GM12873 (cell line): ENCODE results near the gene CCDC24.
A peak's percentile ranks its signal among the peaks of the same experiment; 100 is the strongest.

Experiments
- TF ChIP-seq, protein P1 (sequence below): IDR thresholded peaks from 2 replicates; pipeline ENCODE4 v1.5.1; 2012; ENCODE audit warnings: low read depth, mild to moderate bottlenecking, moderate library complexity, low read length, control low read depth; ENCODE audit not compliant: insufficient read depth; ENCODE audit errors: missing control alignments

Gene CCDC24

DNA sequence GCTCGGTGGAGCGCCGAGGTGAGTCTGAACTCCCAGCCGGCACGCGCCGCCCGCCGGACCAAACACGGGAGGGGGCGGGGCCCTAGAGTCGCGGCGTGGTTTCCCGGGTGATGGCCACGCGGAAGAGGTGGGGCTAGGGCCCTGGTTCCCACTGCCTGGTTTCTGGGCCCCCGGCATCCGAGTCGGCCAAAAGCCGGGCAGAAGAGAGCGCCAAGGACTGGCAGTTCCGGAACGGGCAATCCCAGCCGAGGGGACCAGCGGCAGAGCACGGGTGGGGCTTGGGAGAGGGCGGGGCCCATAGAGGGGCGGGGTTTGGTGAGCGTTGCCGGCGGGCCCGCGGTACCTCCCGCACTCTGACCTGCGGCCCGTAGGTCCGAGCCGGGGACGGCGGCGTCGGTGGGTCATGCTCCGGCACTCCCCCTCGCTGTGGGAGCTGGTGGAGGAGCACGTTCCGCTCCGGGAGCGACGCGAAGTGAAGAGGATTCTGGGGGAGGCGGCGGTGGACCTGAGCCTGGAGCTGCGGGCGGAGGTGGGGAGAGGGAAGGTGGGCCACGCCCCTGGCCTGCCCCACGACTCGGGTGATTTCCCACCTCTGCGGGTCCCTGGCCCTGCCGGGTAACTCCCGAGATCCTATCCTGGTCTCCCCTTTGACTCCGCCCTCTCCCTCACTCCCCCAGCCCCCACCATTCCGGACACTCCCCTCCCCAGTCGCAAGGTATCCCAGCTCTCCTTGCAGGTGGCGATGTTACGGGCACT is at the start of gene CCDC24:
Gene CCDC24 (plus strand): TSS at position 124 of the 756 bp plus-strand sequence. CDS start 280 bp downstream, at position 404.
- TF ChIP-seq, protein P1, sequence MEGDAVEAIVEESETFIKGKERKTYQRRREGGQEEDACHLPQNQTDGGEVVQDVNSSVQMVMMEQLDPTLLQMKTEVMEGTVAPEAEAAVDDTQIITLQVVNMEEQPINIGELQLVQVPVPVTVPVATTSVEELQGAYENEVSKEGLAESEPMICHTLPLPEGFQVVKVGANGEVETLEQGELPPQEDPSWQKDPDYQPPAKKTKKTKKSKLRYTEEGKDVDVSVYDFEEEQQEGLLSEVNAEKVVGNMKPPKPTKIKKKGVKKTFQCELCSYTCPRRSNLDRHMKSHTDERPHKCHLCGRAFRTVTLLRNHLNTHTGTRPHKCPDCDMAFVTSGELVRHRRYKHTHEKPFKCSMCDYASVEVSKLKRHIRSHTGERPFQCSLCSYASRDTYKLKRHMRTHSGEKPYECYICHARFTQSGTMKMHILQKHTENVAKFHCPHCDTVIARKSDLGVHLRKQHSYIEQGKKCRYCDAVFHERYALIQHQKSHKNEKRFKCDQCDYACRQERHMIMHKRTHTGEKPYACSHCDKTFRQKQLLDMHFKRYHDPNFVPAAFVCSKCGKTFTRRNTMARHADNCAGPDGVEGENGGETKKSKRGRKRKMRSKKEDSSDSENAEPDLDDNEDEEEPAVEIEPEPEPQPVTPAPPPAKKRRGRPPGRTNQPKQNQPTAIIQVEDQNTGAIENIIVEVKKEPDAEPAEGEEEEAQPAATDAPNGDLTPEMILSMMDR, result no peak

- TF ChIP-seq, protein P1, result no peak
Observed at GRCh38 chr1:43942411-43942810, 49.0 kb upstream of the CCDC24 start.

- TF ChIP-seq, protein P1, result no peak
Observed at GRCh38 chr1:43944860-43945259, 46.5 kb upstream of the CCDC24 start.

GRCh38 chr1:43945674-43946235 is 45.6 kb upstream of the CCDC24 start:
- TF ChIP-seq, protein P1, result no peak

DNA sequence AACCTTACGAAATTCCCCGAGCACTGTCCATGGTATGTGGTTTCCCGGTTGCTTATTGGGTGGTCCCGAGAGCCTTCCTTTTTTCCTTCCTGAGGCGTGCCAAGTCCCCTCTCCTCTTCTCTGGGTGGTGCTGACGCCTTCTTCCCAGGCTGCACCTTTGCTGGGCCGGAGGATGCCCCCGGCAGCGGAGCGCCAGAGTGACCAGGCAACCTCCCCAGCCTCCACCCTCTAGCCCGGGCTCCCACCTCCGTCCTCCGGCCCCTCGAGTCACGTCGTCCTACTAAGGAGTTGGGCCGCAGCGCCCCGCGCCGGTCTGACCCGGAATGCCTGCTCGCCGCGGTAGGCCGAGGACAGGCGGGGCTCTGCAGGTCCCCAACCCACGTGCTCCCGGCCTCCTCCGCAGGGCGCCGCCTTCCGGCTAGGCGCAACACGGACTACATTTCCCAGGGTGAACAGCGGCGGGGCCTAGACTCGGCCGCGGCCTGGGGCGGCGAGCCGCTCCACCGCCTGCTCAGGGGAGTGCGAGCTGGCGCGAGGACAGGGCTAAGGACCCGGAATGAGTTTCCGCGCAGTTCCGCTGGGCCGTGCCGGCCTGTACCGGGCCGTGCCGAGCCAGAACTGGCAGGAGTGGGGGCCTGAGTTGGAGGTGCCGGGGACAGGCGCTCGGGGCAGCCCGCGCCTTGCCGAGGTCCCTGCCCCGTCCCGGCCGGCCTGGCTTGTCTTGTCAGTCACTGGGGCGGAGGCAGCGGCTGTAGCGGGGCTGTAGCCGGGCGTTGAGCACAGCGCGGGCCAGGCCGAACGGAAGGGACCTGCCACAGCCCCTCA is 45.0 kb upstream of the CCDC24 start, which contains the start of gene IPO13:
Gene IPO13 (plus strand): TSS at position 715 of the 825 bp plus-strand sequence. CDS start 651 bp downstream, outside the sequence.
- TF ChIP-seq, protein P1, result peak; percentile 75

GRCh38 chr1:43947061-43947873 is 44.1 kb upstream of the CCDC24 start:
- TF ChIP-seq, protein P1, result no peak
